CD8-positive, alpha-beta memory T cell (primary cell): ENCODE measurements around the gene CXorf58. TPM values are rescaled to one million over a fixed set of nuclear protein-coding genes. Genes with fewer than 3 reads are reported as not detected.

Experiments
- polyA plus RNA-seq: library from polyadenylated mRNA; unstranded; fragments of 300-500 nt; fragmentation: Illumina TruSeq; gene quantifications from one replicate; pipeline ENCODE4 v1.2.3, GENCODE V29; 2021
- total RNA-seq, 2 experiments: library from RNA; stranded (reverse); gene quantifications; one replicate each; pipeline ENCODE4 v1.2.3, GENCODE V29; 2021

Gene CXorf58
- total and polyA plus RNA-seq, 3 experiments from 2014 or later = 0.11 to 0.23 TPM; not detected in 1

Other genes with a start within 250 kb of the CXorf58 start
- 10 to 100 TPM; 59.5 to 61.4 TPM for gene PRDX4, start 240.5 kb upstream of the CXorf58 start, total RNA-seq
- 46.7 TPM for gene PRDX4, start 240.5 kb upstream of the CXorf58 start, polyA plus RNA-seq
- 10 to 100 TPM; 31.1 to 33.9 TPM for gene ACOT9, start 164.7 kb upstream of the CXorf58 start, total RNA-seq
- 29.4 TPM for gene ACOT9, start 164.7 kb upstream of the CXorf58 start, polyA plus RNA-seq
- 10 to 100 TPM; 40.0 to 41.3 TPM for gene SAT1, start 124.8 kb upstream of the CXorf58 start, total RNA-seq
- gene SAT1, start 124.8 kb upstream of the CXorf58 start, polyA plus RNA-seq = 113 TPM
- 10 to 100 TPM; 38.3 to 42.6 TPM for gene APOO, start 68 bp upstream of the CXorf58 start, total RNA-seq
- gene APOO, start 68 bp upstream of the CXorf58 start, polyA plus RNA-seq = 20.0 TPM
- 1 to 10 TPM; 8.6 to 8.7 TPM for gene KLHL15, start 119.2 kb downstream of the CXorf58 start, total RNA-seq
- gene KLHL15, start 119.2 kb downstream of the CXorf58 start, polyA plus RNA-seq = 3.6 TPM
- 100 to 1,000 TPM; 259 to 277 TPM for gene EIF2S3, start 146.9 kb downstream of the CXorf58 start, total RNA-seq
- 95.6 TPM for gene EIF2S3, start 146.9 kb downstream of the CXorf58 start, polyA plus RNA-seq
- gene ZFX, start 241.7 kb downstream of the CXorf58 start, total RNA-seq = 10 to 100 TPM; 35.5 to 36.6 TPM
- 36.7 TPM for gene ZFX, start 241.7 kb downstream of the CXorf58 start, polyA plus RNA-seq